ENCODE results near the gene AKR1A1.
A peak's percentile ranks its signal among the peaks of the same experiment; 100 is the strongest.

Gene AKR1A1

GRCh38 chr1:45569571-45569961, 18.9 kb downstream of the AKR1A1 start:
- no peak for DNase-seq (ENCODE audit: low spot score in 2 of 2)
- Histone ChIP-seq H3K4me1 (peaks cover 3% of the 10 kb centered on the region; the same call in 1 of the 2 replicates), H3K36me3 (replicated peaks) (peaks cover 48% of the 10 kb centered on the region), H3K9me3 (no peaks in the 10 kb centered on the region), H3K27me3 (ENCODE audit: low read depth) (no peaks in the 10 kb centered on the region), H3K4me3 (no peak overlapping the region)
- in situ Hi-C loops (cut with MboI; ENCODE audit: low sequenced_read_pairs), result loop anchor here (5.0 to 10.0 kb wide), 2 partner anchors 62 to 215 kb away; no protein-coding TSS in a partner anchor

DNA sequence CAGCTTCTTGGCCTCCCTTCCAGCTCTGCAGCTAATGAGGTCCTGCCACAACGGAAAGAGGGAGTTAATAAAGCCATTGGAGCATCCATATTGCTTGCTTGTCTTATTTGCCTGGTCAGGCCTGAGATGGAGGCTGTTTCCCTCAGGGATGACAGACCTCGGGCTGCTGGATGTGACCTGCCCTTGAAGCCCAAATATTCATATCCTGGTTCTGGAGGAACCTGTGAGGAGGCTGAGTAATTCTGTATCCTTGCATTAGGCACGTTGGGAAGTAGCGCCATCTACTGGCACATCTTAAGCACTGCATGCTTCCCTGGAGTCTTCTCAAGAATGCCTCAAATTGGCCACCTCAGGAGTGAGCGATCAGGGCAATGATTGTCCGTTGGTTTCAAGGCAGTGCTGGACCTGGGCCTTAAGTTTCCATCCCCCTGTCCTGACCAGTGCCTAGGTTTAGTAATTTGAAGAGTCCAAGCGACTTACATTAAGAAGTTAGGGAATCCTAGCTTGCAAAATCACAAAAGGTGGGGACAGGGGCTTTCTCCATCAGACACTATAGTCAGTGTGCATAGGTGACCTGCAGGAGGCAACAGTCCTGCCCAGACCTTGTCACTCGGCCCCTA, 19.4 kb downstream of the AKR1A1 start:
- no peak overlapping the region for H3K4me3 ChIP-seq
- H3K9me3 ChIP-seq, result no peaks in the 10 kb centered on the region
- H3K36me3 ChIP-seq (replicated peaks), result peaks cover 48% of the 10 kb centered on the region
- H3K27me3 ChIP-seq (ENCODE audit: low read depth), result no peaks in the 10 kb centered on the region
- in situ Hi-C loops (cut with MboI; ENCODE audit: low sequenced_read_pairs), result loop anchor here (5.0 to 10.0 kb wide), 3 partner anchors 63 to 555 kb away; partner anchors contain the start of genes HECTD3 and UROD
- peak; percentile 66 to 74 for DNase-seq (ENCODE audit: low spot score in 2 of 2)
- peaks cover 3% of the 10 kb centered on the region; the same call in 1 of the 2 replicates for H3K4me1 ChIP-seq

GRCh38 chr1:45570631-45571030, 20.0 kb downstream of the AKR1A1 start:
- no peaks in the 10 kb centered on the region for H3K27me3 ChIP-seq (ENCODE audit: low read depth)
- DNase-seq (ENCODE audit: low spot score in 2 of 2), result no peak
- no peaks in the 10 kb centered on the region for H3K9me3 ChIP-seq
- in situ Hi-C loops (cut with MboI; ENCODE audit: low sequenced_read_pairs), result loop anchor here (10.0 kb wide), 1 partner anchor 556 kb away; the partner anchor contains the start of genes HECTD3 and UROD
- H3K4me1 ChIP-seq, result peaks cover 3% of the 10 kb centered on the region; the same call in 1 of the 2 replicates
- no peak overlapping the region for H3K4me3 ChIP-seq
- peaks cover 48% of the 10 kb centered on the region for H3K36me3 ChIP-seq (replicated peaks)

DNA sequence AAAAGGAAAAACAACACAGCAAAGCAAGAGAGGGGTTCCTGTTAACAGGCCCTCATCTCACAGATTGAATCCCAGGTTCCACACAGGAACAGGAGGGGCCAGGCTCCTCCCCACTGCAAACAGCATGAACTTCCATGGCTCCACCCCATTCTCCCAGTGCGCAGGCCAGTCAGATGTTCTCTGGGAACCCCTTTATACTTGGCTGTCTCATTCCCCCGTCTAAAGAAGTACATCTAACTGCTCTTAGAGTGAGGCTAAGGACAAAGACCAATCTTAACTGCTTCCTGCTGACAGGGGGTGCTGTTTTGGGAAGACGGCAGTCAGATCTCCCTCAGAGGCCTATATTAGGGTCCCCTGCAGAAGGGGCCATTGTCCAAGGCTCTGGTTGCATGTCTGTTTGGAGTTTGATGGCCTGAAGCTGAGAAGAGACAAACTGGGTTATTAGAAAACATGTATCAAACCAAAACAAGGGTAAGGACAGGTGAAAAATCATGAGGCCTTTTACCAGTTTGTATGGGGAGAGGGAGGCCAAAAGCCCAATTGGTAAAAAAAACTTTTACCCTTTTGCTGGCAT, 22.7 kb downstream of the AKR1A1 start:
- no peak for DNase-seq (ENCODE audit: low spot score in 2 of 2)
- in situ Hi-C loops (cut with MboI; ENCODE audit: low sequenced_read_pairs), result loop anchor here (10.0 kb wide), 1 partner anchor 559 kb away; the partner anchor contains the start of genes HECTD3 and UROD

DNA sequence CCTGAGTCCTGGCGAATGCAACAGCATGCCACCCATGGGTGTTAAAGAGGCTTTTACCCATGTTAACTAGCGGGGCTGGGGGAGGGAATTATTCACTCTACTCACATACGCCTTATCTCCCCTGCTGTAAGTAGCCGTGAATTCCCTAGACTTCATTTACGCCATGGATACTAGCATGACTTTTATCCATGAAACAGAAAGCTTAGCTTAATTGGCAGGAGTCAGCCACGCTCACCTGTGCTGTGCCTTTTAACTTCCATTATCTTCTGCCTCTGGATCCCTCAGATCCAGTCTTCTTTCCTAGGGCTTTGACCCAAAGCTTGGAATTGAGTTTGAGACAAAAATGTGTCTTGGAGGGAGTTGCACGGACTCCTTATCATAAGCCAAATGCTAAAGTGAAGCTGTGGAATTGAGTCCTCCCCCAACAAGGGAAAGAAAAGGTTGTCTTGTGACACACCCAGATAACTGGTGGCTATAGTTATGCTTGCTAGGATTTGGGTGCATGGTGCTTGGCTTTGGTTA, 23.5 kb downstream of the AKR1A1 start:
- no peak for DNase-seq (ENCODE audit: low spot score in 2 of 2)
- no peaks in the 10 kb centered on the region for H3K27me3 ChIP-seq (ENCODE audit: low read depth)
- peaks cover 13% of the 10 kb centered on the region for H3K4me1 ChIP-seq
- H3K4me3 ChIP-seq, result no peak overlapping the region
- H3K36me3 ChIP-seq (replicated peaks), result peaks cover 19% of the 10 kb centered on the region
- H3K9me3 ChIP-seq, result no peaks in the 10 kb centered on the region
- in situ Hi-C loops (cut with MboI; ENCODE audit: low sequenced_read_pairs), result loop anchor here (10.0 kb wide), 1 partner anchor 559 kb away; the partner anchor contains the start of genes HECTD3 and UROD

More for the DNA sequence above, 22.7 kb downstream of the AKR1A1 start:
- H3K4me1 ChIP-seq, result peaks cover 5% of the 10 kb centered on the region; the same call in 1 of the 2 replicates
- H3K4me3 ChIP-seq, result no peak overlapping the region
- peaks cover 27% of the 10 kb centered on the region for H3K36me3 ChIP-seq (replicated peaks)
- H3K27me3 ChIP-seq (ENCODE audit: low read depth), result no peaks in the 10 kb centered on the region
- H3K9me3 ChIP-seq, result no peaks in the 10 kb centered on the region

- H3K27me3 ChIP-seq (ENCODE audit: low read depth), result no peaks in the 10 kb centered on the region
- no peaks in the 10 kb centered on the region for H3K9me3 ChIP-seq
- in situ Hi-C loops (cut with MboI; ENCODE audit: low sequenced_read_pairs), result no loop called here
- peaks cover 19% of the 10 kb centered on the region for H3K4me1 ChIP-seq
- DNase-seq (ENCODE audit: low spot score in 2 of 2), result peak; percentile 97
- peaks cover 4% of the 10 kb centered on the region; the same call in 1 of the 2 replicates for H3K36me3 ChIP-seq (replicated peaks)
- peak overlapping the region; percentile 99 for H3K4me3 ChIP-seq
Measured at GRCh38 chr1:45583264-45583665, 32.6 kb downstream of the AKR1A1 start.

- Histone ChIP-seq H3K4me1 (peaks cover 13% of the 10 kb centered on the region), H3K36me3 (replicated peaks) (peaks cover 6% of the 10 kb centered on the region), H3K4me3 (peak within 1 kb of the TSS; percentile 99), H3K27me3 (ENCODE audit: low read depth) (no peaks in the 10 kb centered on the region), H3K9me3 (no peaks in the 10 kb centered on the region)
- in situ Hi-C loops (cut with MboI; ENCODE audit: low sequenced_read_pairs), result no loop called here
- DNase-seq (ENCODE audit: low spot score in 2 of 2), result peak; percentile 72 to 94
Measured at GRCh38 chr1:45583666-45584350, 33.2 kb downstream of the AKR1A1 start, which contains the start of gene NASP. Gene NASP (plus strand): TSS chr1:45584041. CDS start chr1:45584147, 106 bp downstream.

DNA sequence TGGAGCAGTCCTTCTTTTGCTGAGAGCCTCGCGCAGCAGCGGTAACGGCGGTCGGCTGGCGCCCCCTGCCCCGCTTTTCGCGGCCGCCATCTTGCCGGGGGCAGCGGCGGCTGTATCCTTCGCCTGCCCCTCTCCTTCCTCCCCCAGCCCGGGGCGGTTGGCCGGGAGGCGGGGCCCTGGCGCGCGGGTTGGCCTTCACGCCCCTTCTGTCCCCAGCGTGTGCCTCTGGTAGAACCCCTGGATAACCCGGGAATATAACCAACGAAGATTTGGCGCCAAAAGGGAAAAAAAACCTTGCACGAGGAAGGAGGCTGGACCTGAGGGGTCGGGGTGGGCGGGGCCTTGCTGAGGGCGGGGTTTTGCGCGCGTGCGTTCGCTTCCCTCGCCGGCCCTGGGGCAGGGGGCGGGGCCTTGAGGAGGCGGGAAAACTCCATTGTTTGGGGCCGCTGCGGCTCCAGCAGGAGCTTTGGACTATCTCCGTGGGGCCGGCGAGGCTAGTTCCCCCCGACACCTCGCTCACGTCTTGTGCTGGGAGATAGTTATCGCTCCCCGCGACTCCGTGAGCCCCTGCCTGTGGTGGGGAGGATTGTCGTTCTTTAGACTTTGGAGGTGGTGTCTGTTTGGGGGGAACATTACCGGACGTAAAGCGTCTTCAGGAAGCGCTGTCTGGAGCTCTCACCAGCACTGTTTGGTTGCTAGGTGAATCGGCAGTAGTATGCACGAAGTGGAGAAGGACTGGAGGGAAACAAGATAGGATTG, 33.9 kb downstream of the AKR1A1 start:
- in situ Hi-C loops (cut with MboI; ENCODE audit: low sequenced_read_pairs), result no loop called here
- Histone ChIP-seq H3K27me3 (ENCODE audit: low read depth) (no peaks in the 10 kb centered on the region), H3K9me3 (no peaks in the 10 kb centered on the region), H3K4me1 (peaks cover 7% of the 10 kb centered on the region), H3K4me3 (peak overlapping the region; percentile 99), H3K36me3 (replicated peaks) (peaks cover 9% of the 10 kb centered on the region)
- DNase-seq (ENCODE audit: low spot score in 2 of 2), result peak; percentile 89 to 95

GRCh38 chr1:45585110-45585426, 34.4 kb downstream of the AKR1A1 start:
- Histone ChIP-seq H3K36me3 (replicated peaks) (peaks cover 14% of the 10 kb centered on the region), H3K27me3 (ENCODE audit: low read depth) (no peaks in the 10 kb centered on the region), H3K4me3 (peak overlapping the region; percentile 99), H3K9me3 (no peaks in the 10 kb centered on the region), H3K4me1 (peaks cover 7% of the 10 kb centered on the region)
- DNase-seq (ENCODE audit: low spot score in 2 of 2), result no peak
- in situ Hi-C loops (cut with MboI; ENCODE audit: low sequenced_read_pairs), result no loop called here

DNA sequence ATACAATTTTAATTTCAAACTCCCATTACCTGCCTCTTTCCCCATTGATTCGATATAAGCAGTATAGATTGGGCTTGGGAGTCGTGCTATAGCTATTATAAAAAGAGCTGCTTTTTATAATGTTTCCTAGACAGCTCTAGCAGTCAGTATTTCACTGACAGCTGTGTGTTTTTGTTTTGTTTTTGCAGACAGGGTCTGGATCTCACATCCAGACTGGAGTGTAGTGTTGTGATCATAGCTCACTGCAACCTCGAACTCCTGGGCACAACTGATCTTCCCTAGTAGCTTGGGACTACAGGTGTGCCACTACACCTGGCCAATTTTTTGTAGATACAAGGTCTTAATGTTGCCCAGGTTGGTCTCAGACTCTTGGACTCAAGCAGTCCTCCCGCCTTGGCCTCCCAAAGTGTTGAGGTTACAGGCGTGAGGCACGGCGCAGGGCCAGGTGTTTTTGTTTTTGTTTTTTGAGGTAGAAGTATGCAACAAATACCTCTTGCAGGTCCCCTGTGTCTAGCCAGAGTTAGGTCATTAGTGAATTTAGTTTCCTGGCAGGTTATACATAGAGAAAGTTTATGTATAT, 35.0 kb downstream of the AKR1A1 start:
- no peaks in the 10 kb centered on the region for H3K9me3 ChIP-seq
- peaks cover 14% of the 10 kb centered on the region for H3K36me3 ChIP-seq (replicated peaks)
- no peaks in the 10 kb centered on the region for H3K27me3 ChIP-seq (ENCODE audit: low read depth)
- H3K4me1 ChIP-seq, result peaks cover 7% of the 10 kb centered on the region
- DNase-seq (ENCODE audit: low spot score in 2 of 2), result no peak
- in situ Hi-C loops (cut with MboI; ENCODE audit: low sequenced_read_pairs), result no loop called here
- peak overlapping the region; percentile 99 for H3K4me3 ChIP-seq

DNA sequence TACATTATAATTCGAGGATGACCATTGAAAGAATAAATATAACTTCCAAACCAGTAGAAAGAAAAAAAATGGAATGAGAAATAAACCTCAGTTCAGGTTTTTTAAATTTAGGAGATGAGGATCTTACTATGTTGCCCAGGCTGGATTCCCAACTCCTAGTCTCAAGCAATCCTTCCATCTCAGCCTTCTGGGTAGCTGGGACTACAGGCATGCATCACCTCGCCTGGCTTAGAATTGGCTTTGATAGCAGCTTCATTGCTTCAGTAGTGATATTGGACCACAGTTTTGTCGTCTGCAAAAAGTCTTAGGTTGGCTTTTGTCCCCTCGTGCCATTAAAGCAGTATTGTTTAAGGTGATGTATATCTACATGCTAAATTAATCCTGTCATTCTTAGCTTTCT, 36.1 kb downstream of the AKR1A1 start:
- in situ Hi-C loops (cut with MboI; ENCODE audit: low sequenced_read_pairs), result no loop called here
- peaks cover 23% of the 10 kb centered on the region for H3K36me3 ChIP-seq (replicated peaks)
- H3K4me1 ChIP-seq, result peaks cover 7% of the 10 kb centered on the region
- no peak for DNase-seq (ENCODE audit: low spot score in 2 of 2)
- no peaks in the 10 kb centered on the region for H3K9me3 ChIP-seq
- H3K27me3 ChIP-seq (ENCODE audit: low read depth), result no peaks in the 10 kb centered on the region
- peak overlapping the region; percentile 99; the same call in 1 of the 2 replicates for H3K4me3 ChIP-seq

GRCh38 chr1:45589861-45590260, 39.2 kb downstream of the AKR1A1 start:
- in situ Hi-C loops (cut with MboI; ENCODE audit: low sequenced_read_pairs), result no loop called here
- DNase-seq (ENCODE audit: low spot score in 2 of 2), result no peak
- Histone ChIP-seq H3K4me1 (peaks cover 7% of the 10 kb centered on the region), H3K4me3 (no peak overlapping the region), H3K9me3 (no peaks in the 10 kb centered on the region), H3K27me3 (ENCODE audit: low read depth) (no peaks in the 10 kb centered on the region), H3K36me3 (replicated peaks) (peaks cover 40% of the 10 kb centered on the region)

DNA sequence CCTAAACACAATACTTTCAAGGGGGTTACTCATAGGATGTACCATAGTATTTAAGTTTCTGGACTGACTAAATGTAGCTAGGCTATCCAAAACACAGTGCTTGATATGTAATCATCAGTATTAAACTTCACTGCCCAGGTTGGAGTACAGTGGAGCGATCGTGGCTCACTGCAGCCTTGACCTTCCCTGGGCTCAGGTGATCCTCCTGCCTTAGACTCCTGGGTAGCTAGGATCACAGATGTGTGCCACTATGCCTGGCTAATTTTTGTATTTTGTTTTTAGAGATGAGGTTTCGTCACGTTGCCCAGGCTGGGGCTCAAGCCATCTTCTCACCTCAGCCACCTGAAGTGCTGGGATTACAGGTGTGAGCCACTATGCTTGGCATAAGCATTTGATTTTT, 43.8 kb downstream of the AKR1A1 start:
- peaks cover 7% of the 10 kb centered on the region for H3K4me1 ChIP-seq
- in situ Hi-C loops (cut with MboI; ENCODE audit: low sequenced_read_pairs), result no loop called here
- no peak overlapping the region for H3K4me3 ChIP-seq
- no peak for DNase-seq (ENCODE audit: low spot score in 2 of 2)
- no peaks in the 10 kb centered on the region for H3K9me3 ChIP-seq
- peaks cover 63% of the 10 kb centered on the region for H3K36me3 ChIP-seq (replicated peaks)
- no peaks in the 10 kb centered on the region for H3K27me3 ChIP-seq (ENCODE audit: low read depth)
